ENCODE measurements around the gene FGFR2.

DNA sequence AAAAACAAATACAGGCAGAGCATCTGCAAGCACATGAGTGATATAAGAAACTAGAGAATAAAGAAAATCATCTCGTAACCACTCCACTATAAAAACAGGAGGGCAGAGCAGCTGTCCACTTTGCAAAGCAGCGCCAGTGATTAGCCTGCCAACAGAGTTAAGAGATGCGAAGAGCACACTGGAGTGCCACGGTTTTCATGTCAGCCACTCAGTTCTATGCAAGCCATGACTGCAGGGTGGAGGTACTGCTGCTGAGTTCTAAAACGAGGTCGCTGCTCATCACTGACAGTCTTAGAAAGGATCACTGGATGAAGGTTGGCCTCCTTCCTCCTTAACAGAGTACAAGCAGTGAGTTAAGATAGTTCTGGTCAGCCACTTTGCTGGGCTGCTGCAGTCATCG lies 58.5 kb downstream of the FGFR2 start:
- no peak for TF ChIP-seq POLR2A (IDR thresholded peaks at IDR 0.05)
- TF ChIP-seq, protein P1, sequence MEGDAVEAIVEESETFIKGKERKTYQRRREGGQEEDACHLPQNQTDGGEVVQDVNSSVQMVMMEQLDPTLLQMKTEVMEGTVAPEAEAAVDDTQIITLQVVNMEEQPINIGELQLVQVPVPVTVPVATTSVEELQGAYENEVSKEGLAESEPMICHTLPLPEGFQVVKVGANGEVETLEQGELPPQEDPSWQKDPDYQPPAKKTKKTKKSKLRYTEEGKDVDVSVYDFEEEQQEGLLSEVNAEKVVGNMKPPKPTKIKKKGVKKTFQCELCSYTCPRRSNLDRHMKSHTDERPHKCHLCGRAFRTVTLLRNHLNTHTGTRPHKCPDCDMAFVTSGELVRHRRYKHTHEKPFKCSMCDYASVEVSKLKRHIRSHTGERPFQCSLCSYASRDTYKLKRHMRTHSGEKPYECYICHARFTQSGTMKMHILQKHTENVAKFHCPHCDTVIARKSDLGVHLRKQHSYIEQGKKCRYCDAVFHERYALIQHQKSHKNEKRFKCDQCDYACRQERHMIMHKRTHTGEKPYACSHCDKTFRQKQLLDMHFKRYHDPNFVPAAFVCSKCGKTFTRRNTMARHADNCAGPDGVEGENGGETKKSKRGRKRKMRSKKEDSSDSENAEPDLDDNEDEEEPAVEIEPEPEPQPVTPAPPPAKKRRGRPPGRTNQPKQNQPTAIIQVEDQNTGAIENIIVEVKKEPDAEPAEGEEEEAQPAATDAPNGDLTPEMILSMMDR (IDR thresholded peaks at IDR 0.05): no peak
